NT2/D1 (cell line): ENCODE data around the gene TYRO3.

ENCODE experiments used
- DNase-seq: peaks from one replicate; pipeline ENCODE4 v3.0.0-alpha.2; 2011; ENCODE audit warnings: low read depth, low spot score
- H3K27me3 ChIP-seq: 2 replicates; pipeline ENCODE4 v1.6.0; 2011; ENCODE audit warnings: mild to moderate bottlenecking; ENCODE audit not compliant: insufficient read length, insufficient read depth
- H3K36me3 ChIP-seq: 2 replicates; pipeline ENCODE4 v1.6.1; 2011; ENCODE audit warnings: mild to moderate bottlenecking, low read length, mixed read lengths; ENCODE audit not compliant: insufficient read depth, insufficient read length
- H3K4me1 ChIP-seq: 2 replicates; pipeline ENCODE4 v1.5.1; 2011; ENCODE audit not compliant: insufficient read depth, insufficient read length
- H3K4me3 ChIP-seq: 2 replicates; pipeline ENCODE4 v1.5.1; 2011; ENCODE audit warnings: low read depth; ENCODE audit not compliant: insufficient read length
- H3K9ac ChIP-seq: 2 replicates; pipeline ENCODE4 v1.6.0; 2011; ENCODE audit warnings: low read depth; ENCODE audit not compliant: insufficient read length
- H3K9me3 ChIP-seq: 2 replicates; pipeline ENCODE4 v1.5.1; 2011; ENCODE audit warnings: mild to moderate bottlenecking, low read length; ENCODE audit not compliant: insufficient read depth
- SUZ12 ChIP-seq: IDR thresholded peaks from 2 replicates; pipeline ENCODE4 v1.6.1; 2011; ENCODE audit not compliant: insufficient read length, insufficient read depth; ENCODE audit errors: extremely low read depth
- YY1 ChIP-seq: IDR thresholded peaks from 2 replicates; pipeline ENCODE4 v1.6.1; 2011; ENCODE audit not compliant: insufficient read length, insufficient read depth
- ZNF274 ChIP-seq: IDR thresholded peaks from 2 replicates; pipeline ENCODE4 v1.6.1; 2011; ENCODE audit warnings: mild to moderate bottlenecking, low read depth, low read length

The TYRO3 gene

GRCh38 chr15:41561777-41562145 lies 2.7 kb downstream of the TYRO3 start:
- no peak for TF ChIP-seq SUZ12
- peaks cover 48% of the 10 kb centered on the region for H3K36me3 ChIP-seq
- DNase-seq: no peak
- no peaks in the 10 kb centered on the region for H3K27me3 ChIP-seq
- H3K9ac ChIP-seq: peak overlapping the region; percentile 76
- no peaks in the 10 kb centered on the region for H3K9me3 ChIP-seq
- H3K4me1 ChIP-seq: peaks cover 44% of the 10 kb centered on the region
- H3K4me3 ChIP-seq: no peak overlapping the region

- peaks cover 53% of the 10 kb centered on the region for H3K36me3 ChIP-seq
- H3K9ac ChIP-seq: peak overlapping the region; percentile 66
- no peak for DNase-seq
- TF ChIP-seq SUZ12: no peak
- no peak for TF ChIP-seq ZNF274
- TF ChIP-seq YY1: no peak
- no peak overlapping the region for H3K4me3 ChIP-seq
- H3K27me3 ChIP-seq: no peaks in the 10 kb centered on the region
- H3K4me1 ChIP-seq: peaks cover 44% of the 10 kb centered on the region
- H3K9me3 ChIP-seq: no peaks in the 10 kb centered on the region
These were observed 3.2 kb downstream of the TYRO3 start for GRCh38 chr15:41562244-41562643.

- H3K9ac ChIP-seq: peak overlapping the region; percentile 25
- H3K4me3 ChIP-seq: no peak overlapping the region
- H3K36me3 ChIP-seq: peaks cover 56% of the 10 kb centered on the region
- no peaks in the 10 kb centered on the region for H3K27me3 ChIP-seq
- DNase-seq: no peak
- H3K9me3 ChIP-seq: no peaks in the 10 kb centered on the region
- H3K4me1 ChIP-seq: peaks cover 44% of the 10 kb centered on the region
- TF ChIP-seq YY1: no peak
- TF ChIP-seq ZNF274: no peak
- no peak for TF ChIP-seq SUZ12
These were observed 3.8 kb downstream of the TYRO3 start for GRCh38 chr15:41562784-41563198.

GRCh38 chr15:41564286-41564959 lies 5.4 kb downstream of the TYRO3 start:
- Histone ChIP-seq H3K4me3 (no peak overlapping the region), H3K36me3 (peaks cover 63% of the 10 kb centered on the region), H3K9me3 (no peaks in the 10 kb centered on the region), H3K27me3 (no peaks in the 10 kb centered on the region), H3K4me1 (peaks cover 45% of the 10 kb centered on the region), H3K9ac (peak overlapping the region; percentile 78)
- peak; percentile 64 for DNase-seq
- TF ChIP-seq ZNF274 (no peak), YY1 (no peak), SUZ12 (no peak)

GRCh38 chr15:41564960-41565502 lies 6.0 kb downstream of the TYRO3 start:
- no peaks in the 10 kb centered on the region for H3K9me3 ChIP-seq
- H3K36me3 ChIP-seq: peaks cover 68% of the 10 kb centered on the region
- peaks cover 44% of the 10 kb centered on the region for H3K4me1 ChIP-seq
- peak overlapping the region; percentile 78 for H3K9ac ChIP-seq
- no peak for TF ChIP-seq YY1
- TF ChIP-seq ZNF274: no peak
- TF ChIP-seq SUZ12: no peak
- no peaks in the 10 kb centered on the region for H3K27me3 ChIP-seq
- no peak overlapping the region for H3K4me3 ChIP-seq
- no peak for DNase-seq

- no peak overlapping the region for H3K9ac ChIP-seq
- peaks cover 75% of the 10 kb centered on the region for H3K36me3 ChIP-seq
- no peaks in the 10 kb centered on the region for H3K27me3 ChIP-seq
- no peaks in the 10 kb centered on the region for H3K9me3 ChIP-seq
- no peak for DNase-seq
- peaks cover 41% of the 10 kb centered on the region for H3K4me1 ChIP-seq
- TF ChIP-seq YY1 (no peak), SUZ12 (no peak), ZNF274 (no peak)
- H3K4me3 ChIP-seq: no peak overlapping the region
These were observed 6.7 kb downstream of the TYRO3 start for GRCh38 chr15:41565702-41566101.

- no peak for TF ChIP-seq SUZ12
- TF ChIP-seq YY1: no peak
- TF ChIP-seq ZNF274: no peak
- peaks cover 36% of the 10 kb centered on the region for H3K4me1 ChIP-seq
- H3K36me3 ChIP-seq: peaks cover 77% of the 10 kb centered on the region
- H3K27me3 ChIP-seq: no peaks in the 10 kb centered on the region
- H3K9ac ChIP-seq: no peak overlapping the region
- no peaks in the 10 kb centered on the region for H3K9me3 ChIP-seq
- no peak overlapping the region for H3K4me3 ChIP-seq
- DNase-seq: no peak
These were observed 7.3 kb downstream of the TYRO3 start for GRCh38 chr15:41566121-41566885.
